PFSK-1 (cell line): ENCODE results near the gene TREX2.

Experiments used
- FOXP2 ChIP-seq: optimal IDR thresholded peaks from 2 replicates; pipeline ENCODE3; 2011; ENCODE audit warnings: borderline replicate concordance, control low read depth, inconsistent platforms; ENCODE audit not compliant: insufficient read depth; ENCODE audit errors: extremely low read length, extremely low read depth
- POLR2AphosphoS5 ChIP-seq: IDR thresholded peaks from 2 replicates; pipeline ENCODE4 v1.6.1; 2012; ENCODE audit warnings: low read depth, mild to moderate bottlenecking, control low read depth, low read length, moderate library complexity
- REST ChIP-seq, 2 experiments: IDR thresholded peaks; 2 replicates each; pipeline versions ENCODE4 v1.6.1 to v1.8.0; 2011 to 2012; ENCODE audit warnings: low read depth in 2 of 2, low read length in 2 of 2, control low read depth in 1 of 2, inconsistent platforms in 1 of 2, mild to moderate bottlenecking in 1 of 2, moderate library complexity in 1 of 2; ENCODE audit not compliant: insufficient read depth in 1 of 2
- SIN3A ChIP-seq: IDR thresholded peaks from 2 replicates; pipeline ENCODE4 v1.6.1; 2012; ENCODE audit warnings: mild to moderate bottlenecking, low read length, moderate library complexity, borderline replicate concordance; ENCODE audit not compliant: insufficient read depth
- TAF1 ChIP-seq: IDR thresholded peaks from 2 replicates; pipeline ENCODE4 v1.6.1; 2012; ENCODE audit warnings: low read length, control low read depth, borderline replicate concordance; ENCODE audit not compliant: insufficient read depth

- TF ChIP-seq REST (IDR thresholded peaks at IDR 0.05; ENCODE audit: insufficient read depth in 1 of 2, low read depth in 2 of 2, low read length in 2 of 2) (no peak), POLR2AphosphoS5 (no peak), TAF1 (no peak), FOXP2 (no peak), SIN3A (no peak)
Observed at GRCh38 chrX:153474718-153475117, 28.9 kb upstream of the TREX2 start.
